Measurements from ENCODE around the gene PI4KA.
"Not testable (repeated sequence)": the region's sequence is repeated elsewhere in the genome, so short reads cannot be mapped to it uniquely, and the experiment has no call there.

PI4KA gene

DNA sequence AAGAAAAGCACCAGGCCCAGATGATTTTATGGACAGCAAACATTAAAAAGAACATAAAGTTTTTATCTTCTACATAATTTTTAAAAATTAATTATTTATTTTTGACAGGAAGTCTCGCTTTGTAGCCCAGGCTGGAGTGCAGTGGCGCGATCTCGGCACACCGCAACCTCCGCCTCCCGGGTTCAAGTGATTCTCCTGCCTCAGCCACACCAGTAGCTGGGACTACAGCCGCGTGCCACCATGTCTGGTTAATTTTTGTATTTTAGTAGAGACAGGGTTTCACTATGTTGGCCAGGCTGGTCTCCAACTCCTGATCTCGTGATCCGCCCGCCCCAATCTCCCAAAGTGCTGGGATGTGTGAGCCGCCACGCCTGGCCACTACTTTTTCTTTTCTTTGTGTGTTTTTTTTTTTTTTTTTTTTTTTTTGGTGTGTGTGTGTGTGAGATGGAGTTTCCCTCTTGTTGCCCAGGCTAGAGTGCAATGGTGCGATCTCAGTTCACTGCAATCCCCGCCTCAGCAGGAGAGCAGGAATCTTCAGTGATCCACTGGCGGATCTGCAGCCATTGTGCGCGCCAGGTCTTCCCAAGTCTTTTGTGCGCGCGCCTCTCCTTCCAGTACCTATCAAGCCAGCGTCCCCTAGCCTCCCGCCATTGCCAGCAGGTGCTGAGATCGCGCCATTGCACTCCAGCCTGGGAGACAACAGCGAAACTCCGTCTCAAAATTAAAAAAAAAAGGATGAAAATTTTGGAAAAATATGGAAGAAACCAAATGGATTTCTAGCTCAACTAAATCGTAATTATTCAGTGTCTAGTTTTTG, 171.0 kb downstream of the PI4KA start:
- DNase-seq: not testable (repeated sequence)

DNA sequence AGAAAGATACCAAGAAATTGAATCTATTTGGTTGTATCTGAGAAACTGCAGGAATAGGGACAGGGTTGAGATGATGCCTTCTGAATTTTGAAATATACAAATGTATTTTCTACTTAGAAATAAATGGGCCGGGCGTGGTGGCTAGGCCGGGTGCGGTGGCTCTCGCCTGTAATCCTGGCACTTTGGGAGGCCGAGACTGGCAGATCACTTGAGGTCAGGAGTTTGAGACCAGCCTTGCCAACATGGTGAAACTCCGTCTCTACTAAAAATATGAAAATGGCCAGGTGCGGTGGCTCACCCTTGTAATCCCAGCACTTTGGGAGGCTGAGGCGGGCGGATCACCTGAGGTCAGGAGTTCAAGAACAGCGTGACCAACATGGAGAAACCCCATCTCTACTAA, 172.8 kb downstream of the PI4KA start:
- not testable (repeated sequence) for DNase-seq

DNA sequence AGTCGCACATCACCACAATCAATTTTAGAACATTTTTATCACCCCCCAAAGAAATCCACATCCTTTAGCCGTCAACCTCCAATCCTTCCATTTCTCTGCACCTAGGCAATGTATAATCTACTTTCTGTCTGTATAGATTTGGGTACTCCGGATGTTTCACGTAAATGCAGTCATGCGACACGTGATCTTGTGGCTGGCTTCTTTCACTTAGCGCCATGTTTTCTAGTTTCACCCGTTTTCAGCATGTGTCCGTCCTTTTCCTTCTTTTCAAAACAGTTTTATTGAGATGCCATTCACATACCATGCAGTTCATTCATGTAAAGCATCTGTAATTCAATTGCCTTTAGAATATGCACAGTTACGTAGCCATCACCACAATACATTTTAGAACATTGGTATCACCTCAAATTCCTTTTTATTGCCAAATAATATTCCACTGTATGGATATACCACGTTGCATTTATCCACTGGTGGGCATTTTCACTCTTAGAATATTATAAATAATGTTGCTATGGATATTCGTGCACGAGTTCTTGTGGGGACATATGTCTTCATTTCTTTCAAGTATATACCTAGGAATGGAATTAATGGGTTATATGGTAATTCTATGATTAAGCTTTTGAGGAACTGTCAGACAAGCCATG, 179.7 kb downstream of the PI4KA start:
- not testable (repeated sequence) for DNase-seq

DNA sequence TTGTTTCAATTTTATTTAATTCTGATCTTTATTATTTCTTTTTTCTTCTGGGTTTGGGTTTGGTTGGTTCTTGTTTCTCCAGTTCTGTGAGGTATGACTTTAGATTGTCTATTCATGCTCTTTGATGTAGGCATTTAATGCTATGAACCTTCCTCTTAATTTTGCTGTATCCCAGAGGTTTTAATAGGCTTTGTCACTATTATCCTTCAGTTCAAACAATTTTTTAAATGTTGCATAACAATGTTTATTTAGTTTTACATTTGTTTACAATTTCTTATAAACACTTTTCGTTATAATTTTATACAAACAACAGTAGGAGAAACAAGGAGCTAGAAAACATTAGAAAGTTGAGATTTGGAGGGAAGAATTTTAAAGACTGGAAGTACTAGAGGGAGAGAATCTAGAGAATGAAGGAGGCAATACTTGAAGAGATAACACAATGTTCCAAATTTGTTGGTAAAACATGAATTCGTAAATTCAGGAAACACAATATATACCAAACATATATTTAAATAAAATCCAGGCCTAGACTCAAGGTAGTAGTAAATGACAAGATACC, 180.8 kb downstream of the PI4KA start:
- no peak for DNase-seq

DNA sequence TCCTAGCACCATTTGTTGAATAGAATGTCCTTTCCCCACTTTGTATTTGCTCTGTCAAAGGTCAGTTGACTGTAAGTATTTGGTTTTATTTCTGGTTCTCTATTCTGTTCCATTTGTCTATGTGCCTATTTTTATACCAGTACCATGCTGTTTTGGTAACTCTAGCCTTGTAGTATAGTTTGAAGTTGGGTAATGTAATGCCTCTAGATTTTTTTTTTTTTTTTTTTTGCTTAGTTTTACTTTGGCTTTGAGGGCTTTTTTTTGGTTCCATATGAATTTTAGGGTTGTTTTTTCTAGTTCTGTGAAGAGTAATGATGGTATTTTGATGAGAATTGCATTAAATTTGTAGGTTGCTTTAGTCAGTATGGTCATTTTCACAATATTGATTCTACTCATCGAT, 183.0 kb downstream of the PI4KA start:
- not testable (repeated sequence) for DNase-seq

DNA sequence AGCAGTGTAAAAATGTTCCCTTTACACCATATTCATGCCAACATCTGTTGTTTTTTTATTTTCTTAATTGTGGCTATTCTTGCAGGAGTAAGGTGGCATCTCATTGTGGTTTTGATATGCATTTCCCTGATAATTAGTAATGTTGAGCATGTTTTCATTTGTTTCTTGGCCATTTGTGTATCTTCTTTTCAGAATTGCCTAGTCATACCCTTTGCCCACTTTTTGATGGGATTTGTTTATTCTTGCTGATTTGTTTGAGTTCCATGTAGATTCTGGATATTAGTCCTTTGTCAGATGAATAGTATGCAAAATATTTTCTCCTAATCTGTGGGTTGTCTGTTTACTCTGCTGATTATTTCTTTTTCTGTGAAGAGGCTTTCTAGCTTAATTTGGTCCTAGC, 183.6 kb downstream of the PI4KA start:
- no peak for DNase-seq

DNA sequence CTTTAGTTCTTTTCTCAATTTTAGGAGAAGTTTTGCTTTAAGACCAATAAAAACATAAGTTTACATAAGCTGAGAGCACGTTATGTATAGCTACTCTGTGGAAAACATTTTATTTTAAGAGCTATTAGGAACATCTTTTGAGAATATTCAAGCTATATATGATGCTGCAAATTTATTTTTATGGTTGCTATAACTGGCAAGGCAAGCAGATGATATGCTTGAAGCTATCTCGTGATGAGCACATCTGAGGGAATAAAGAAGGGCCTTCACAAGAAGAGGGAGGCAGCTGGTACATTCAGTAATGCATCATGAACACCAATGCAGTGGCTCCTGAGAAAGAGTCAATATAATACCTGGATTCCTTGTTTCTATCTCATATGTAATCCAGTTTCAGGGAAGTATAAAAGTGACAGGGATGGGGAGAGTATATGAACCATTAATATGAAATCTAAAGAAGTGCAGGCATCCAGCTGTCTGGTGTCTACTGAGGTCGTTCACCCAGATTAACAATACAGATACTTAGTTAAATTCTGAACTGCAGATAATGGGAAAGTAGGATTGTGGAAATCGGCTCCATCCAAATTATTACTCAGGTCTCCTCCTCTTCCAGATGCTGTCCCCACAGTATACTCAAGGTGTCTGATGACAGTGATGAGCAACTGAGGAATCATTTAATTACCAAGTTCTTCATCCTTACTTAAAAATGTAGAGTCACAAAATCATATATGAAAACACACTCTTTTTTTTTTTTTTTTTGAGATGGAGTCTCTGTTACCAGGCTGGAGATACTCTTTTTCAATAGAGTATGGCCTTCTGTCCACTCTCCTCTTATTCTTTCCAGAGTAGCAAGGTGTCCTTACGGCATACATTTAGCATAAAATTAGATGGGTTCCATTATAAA, 185.1 kb downstream of the PI4KA start:
- DNase-seq: no peak

DNA sequence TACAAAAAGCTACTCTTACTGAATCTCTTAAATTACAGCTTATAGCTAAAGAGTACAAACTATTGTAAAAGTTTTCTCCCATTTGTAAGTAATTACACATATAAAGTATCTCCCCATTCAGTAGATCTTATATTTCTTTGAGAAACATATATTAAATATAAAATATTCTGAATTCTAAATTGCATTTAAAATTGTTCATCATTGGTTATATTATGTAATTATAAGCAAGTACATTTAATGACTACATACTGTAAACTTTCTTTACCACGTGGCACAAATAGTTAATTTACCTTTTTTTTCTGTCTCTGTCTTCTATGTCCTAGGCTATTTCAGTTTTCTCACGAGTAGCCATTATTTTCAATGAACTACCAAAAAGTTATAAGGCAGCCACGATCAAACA, 185.9 kb downstream of the PI4KA start:
- DNase-seq: no peak

DNA sequence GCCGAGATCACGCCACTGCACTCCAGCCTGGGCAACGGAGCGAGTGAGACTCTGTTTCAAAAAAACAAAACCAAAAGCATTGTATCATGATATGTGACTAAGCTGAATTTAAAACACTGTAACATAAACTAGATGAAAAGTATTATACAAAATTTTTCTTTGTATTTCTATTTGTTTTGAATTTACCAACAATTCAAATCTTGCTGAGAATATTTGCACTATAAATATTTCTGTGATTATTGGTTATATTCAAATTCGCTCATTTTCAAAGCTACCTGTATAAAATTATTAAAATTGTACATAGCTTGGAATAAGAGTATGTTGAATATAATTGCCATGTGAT, 186.6 kb downstream of the PI4KA start:
- DNase-seq: no peak

DNA sequence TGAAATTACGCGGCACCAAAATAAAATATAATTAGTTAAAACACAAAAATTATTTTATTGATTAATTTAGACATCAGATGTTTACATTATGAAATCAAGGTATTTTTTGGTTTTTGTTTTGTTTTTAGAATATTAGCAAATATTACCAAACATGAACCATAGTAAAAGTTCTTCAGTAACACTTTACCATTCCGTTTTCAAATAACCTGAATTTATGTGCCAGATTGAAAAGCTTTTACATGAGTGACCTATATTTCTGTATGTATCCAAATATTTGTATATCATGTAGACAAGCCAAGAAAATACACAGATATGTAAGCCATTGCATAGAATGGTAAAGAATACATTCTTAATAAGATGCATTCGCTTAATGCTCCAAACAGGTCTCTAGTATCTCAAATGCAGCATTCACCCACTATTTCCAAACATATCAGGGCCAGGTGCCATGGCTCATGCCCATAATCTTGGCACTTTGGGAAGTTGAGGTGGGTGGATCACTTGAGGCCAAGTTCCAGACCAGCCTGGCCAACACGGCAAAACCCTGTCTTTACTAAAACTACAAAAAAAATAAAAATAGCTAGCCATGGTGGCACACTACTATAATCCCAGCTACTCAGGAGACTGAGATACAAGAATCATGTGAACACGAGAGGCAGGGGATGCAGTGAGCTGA, 187.1 kb downstream of the PI4KA start:
- DNase-seq: no peak

DNA sequence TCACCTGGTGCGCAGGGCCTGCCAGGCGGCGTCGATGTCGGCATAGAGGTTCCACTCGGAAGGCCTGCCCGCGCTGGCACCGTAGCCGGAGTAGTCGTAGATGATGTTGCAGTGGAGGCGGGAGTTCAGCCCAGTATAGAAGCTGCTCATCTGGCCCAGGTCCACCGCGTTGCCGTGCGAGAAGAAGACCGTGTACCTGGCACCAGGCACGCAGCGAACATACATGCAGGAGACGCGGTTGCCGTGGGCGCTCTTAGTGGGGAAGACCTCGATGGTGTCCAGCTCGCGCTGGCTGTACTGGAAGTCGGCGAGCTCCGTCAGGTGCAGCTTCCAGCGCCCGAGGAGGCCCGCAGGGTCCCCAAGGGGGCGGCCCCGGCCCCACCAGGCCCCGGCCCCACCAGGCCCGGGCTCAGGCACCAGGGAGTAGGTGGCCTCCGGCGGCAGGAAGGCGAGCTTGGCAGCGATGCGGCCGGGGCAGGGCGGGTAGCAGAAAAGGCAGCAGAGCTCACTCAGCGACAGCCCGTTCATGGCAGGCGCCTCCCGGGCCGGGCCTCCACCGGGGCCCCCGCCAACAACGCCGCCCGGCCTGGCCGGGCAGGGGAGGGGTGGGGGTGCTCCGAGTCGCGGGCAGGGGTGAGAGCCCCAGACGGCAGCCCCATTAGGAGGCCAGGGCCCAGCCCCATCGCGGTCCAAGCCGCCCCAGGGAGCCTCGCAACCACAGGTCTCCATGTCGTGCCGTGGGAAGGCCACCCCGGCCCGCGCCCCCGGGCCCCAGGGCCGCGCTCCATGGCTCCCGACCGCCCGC, 188.0 kb downstream of the PI4KA start:
- DNase-seq: not testable (repeated sequence)

DNA sequence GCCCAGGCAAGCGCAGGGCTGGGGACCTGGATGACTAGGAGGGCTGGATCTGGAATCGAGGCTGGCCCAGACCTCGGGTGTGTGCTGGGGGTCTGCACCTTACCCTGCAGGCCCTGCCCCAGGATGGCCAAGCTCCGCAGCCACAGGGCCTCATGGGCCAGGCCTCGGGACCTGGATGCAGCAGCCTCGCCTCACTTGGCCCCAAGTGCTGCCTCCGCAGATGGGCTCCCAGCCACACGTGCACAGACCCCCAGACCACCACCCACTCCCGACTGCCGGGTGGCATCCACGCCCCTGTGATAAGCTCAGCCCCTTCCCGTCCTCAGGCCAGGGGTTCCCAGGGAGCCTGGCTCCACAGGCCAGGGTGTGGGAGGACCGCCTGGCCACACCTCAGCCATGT, 188.7 kb downstream of the PI4KA start:
- not testable (repeated sequence) for DNase-seq

DNA sequence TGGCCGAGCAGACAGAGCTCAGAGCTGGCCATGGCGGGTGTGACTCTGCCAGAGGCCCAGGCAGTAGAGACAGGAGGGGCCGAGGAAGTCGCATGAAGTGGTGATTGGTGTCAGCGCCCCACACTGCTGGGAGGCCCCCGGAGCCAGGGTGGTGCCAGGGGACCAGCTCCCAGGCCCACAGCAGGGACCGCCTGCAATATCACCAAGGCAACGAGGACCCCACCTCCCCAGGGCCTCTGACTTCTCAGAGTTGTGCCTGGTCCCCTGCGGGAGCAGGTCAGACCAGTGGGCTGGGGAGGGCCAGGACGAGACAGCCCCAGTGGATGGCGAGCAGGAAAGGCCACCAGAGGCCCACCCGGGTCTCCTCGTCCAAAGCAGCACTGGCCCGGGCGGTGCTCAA, 189.1 kb downstream of the PI4KA start:
- not testable (repeated sequence) for DNase-seq

DNA sequence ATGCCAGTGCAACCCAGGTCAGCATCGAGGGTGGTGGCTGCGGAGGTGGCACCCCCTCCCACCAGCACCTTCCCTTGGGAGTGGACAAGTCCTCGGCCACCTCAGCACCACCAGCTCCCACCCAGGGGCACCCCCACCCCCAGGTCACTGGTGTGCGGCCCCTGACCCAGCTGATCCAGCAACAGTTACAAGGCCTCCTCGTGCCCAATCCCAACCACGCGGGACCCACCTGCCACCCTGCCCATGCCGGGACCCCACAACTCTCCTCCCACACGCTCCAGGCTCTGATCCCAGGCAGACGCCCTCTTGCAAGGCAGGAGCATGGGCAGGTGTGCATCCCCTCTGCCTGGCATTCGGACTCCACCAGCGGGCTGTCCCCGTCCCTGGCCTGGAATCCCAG, 189.8 kb downstream of the PI4KA start:
- DNase-seq: not testable (repeated sequence)

DNA sequence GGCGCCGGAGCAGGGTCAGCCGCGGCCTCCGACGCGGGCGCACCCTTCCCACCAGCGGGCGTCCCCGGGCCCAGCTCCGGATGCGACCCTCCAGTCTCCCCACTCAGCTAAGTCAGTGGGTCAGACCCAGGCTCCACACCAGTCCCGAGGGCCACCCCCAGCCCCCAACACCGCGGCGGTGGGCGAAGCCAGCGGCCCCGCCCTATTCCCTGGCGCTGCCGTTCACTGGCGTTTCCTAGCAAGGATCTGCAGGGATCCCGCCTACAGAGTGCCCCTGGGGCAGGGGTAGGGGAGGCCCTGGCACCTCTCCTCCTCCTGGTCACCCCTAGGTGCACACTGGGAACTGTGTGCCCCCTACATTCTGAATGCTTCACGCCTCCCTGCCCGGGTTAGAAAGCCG, 190.4 kb downstream of the PI4KA start:
- not testable (repeated sequence) for DNase-seq

DNA sequence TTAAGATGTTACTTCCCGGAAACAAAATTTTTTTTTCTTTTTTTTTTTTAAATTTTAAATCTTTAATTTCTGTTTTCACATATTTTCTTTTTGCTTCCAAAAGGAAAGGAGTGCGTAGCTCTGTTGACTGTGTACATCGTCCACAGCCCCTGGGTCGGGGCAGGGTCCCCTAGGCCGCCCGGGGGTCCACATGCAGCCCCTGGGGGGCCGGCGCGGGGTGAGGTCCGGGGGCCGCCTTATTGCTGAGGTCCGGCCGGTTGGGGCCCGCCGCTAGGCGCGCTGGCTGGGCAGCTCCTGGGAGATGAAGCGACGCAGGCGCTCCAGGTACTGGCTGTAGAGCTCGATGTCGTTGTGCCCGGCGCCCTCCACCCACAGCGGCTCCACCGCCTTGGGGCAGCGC, 191.1 kb downstream of the PI4KA start:
- not testable (repeated sequence) for DNase-seq

DNA sequence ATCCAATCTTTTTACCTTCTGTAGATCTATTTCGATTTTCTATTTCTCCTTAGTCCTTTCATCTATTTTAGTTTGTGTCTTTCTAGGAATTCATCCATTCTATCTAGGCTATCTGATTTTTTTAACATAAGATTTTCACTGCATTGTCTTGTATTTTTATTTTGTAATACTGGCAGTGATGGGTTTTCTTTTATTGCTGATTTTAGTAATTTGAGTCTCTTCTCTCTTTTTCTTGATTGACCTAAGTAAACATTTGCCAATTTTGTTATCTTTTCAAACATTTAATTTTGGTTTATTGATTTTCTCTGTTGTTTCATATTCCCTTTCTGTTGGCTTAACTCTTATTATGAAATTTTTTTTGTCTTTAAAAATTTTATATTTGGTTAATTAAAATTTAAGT, 192.1 kb downstream of the PI4KA start:
- no peak for DNase-seq

DNA sequence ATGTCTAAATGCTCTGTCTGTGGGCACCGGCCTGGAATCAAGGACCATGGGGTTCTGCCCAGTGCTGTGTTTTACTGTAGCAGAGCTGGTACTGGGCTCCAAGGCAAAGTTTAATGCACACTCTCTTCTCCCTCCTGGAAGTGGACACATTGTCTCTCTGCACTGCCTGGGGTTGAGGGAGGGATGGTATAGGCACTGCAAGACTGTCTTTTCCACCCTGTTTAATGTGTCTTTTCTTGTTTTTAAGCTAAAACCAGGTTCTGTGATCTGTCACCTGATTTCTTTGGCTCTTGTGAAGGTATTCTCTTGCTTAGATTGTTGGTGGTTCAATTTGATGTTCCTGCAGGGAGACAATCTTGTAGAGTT, 194.0 kb downstream of the PI4KA start:
- DNase-seq: no peak

DNA sequence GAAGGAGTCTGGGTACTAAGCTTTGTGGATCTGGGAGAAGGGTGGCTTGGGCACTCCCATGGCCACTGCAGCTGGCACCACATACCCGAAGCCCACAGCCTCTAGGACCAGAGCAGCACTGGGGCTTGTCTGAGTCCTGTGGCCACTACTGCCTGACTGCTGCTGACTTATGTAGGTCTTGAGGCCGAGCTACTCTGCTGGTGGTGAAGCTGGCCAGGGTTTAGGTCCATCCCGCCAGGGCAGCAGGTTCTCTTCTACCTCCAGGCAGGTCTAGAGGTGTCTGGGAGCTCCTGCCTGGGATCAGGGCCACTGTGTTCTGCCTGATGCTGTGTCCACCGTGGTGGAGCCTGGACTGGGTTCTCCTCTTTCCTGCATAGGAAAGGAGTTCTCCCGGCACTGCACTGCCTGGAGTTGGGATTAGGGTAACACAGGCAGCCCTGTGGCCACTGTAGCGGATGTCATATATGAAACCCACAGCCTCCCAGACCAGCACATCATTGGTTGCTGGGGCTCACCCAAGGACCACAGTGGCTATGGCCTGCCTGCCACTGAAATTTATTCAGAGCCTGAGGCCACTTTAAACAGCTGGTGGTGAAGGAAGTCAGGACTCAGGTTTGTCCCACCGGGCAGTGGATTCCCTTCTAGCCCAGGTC, 194.5 kb downstream of the PI4KA start:
- no peak for DNase-seq

DNA sequence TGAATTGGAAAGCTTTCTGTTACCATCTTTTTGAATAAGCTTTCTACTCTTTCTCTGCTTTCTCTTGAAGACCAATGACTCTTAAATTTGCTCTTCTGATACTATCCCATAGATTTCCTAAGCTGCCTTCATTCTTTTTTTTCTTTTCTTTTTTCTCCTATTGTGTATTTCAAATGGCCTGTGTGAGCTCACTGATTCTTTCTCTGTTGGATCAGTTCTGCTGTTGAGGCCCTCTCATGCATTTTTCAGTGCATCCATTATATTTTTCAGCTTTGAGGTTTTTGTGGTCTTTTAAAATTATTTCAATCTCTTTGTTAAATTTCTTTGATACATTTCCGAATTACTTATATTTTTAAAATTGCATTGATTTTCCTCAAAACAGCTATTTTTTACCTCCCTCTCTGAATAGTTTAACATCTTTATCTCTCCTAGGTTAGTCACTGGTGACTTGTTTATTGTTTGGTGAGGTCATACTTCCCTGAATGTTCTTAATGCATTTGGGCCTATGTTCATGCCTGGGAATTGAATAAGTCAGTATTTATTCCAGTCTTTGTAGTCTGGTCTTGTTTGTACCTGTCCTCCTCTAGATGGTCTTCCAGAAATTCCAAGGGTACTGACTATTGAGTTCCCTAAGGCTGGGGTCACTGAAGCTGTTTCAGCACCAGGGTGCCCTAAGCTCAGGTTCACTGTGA, 195.3 kb downstream of the PI4KA start:
- no peak for DNase-seq
